SKM-1 (cell line): Measurements from ENCODE around the gene DPH3.
"Not testable (repeated sequence)": the region's sequence is repeated elsewhere in the genome, so short reads cannot be mapped to it uniquely, and the experiment has no call there.

Experiments used
- DNase-seq: peaks from one replicate; lab custom pipeline; 2025; ENCODE audit not compliant: unreplicated experiment; lab: John Stamatoyannopoulos, UW

The DPH3 gene

DNA sequence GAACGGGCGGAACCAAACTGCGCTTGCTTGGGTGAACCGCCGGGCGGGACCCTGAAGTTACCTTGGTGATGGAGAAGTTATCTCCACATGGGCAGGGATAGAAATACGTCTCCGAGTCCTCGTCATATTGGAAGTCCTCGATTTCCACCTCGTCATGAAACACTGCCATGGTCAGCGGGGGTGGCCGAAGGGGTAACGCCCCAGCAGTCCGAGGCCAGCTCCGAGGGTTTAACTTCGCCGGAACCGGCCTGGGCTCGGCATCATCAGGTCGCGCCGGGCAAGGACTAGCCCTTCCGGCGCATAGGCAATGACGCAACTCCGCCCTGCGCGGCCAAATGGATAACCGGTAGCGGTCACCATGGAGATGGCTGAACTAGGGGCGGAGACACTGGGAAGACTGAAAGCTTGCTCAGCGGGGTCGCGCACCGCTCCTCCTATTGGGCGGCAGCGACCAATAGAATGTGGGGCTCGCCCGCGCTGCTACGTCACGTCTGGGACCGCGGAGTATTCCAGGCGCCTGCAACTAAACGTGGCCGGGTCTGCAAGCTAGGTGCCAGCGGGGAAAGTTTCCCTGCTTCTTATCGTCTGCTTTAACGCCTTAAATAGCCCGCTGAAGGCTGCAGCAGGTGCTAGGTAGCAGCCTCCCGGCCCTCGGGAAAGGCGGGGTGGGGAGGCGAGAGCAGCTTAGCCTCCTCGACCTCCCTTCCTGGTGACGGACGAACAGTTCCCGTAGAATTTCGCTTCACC lies at the start of gene DPH3, which contains the start of gene OXNAD1:
Gene DPH3 (minus strand): TSS at position 236 of the 747 bp plus-strand sequence. CDS start 67 bp downstream, at position 169.
Gene OXNAD1 (plus strand): TSS at position 505 of the 747 bp plus-strand sequence. CDS start 5,741 bp downstream, outside the sequence.
- peak; percentile 95 for DNase-seq

DNA sequence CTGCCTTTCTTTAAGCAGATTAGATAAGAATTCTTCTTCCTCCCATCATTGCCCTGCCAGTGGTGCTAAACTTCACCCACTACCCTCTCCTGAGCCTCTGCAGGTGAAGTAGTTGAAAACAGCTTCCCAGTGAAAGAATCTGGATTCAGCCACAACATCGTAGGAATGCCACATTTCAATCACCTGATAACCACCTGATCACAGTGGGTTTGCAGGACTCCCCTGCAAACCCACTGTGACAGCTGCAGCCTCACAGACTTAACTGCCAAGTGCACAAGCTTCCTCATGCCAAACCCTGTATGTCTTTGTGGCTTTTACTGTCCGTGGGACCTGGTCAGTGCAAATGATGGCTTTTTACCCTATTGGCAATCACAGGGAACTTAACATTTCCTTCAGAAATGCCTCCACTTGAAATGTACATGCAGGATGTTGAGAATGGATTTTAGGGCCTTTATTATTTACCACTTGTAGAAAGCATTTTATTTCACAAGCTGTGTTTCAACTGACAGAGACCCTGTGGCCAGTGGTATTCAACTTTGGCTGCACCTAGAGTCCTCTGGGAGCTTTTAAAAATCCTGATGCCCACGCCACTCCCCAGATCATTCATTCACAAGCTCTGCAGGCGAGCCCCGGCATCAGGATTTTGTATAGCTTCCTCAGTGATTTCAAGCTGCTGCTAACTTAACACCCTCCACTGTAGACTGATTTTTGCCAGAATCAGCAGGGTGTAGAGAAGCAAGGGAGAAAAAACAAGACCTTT lies 49.3 kb upstream of the DPH3 start:
- DNase-seq = no peak

DNA sequence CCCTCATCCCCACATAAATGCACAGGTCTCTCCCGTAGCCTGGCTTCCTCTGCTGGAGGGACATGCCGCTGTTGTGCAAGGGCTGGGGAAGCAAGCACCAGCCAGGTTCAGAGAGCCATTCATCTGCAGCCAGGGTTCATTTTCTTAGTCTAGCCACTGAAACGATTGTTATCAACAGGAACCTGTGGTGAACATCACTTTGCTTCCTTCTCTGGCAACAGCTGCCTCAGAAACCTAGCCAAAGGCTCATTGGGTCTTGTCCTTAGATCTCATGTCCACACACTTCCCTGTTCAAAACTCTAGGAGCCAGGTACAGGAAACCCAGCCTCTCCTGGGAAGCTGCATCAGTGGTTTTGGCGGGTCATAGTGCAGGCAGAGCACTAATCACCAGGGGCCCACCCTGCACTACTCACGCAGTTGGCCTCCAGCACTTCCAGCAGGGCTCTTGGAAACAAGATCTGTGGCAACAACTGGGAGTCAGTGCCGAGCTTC lies 47.3 kb upstream of the DPH3 start:
- peak; percentile 34 for DNase-seq

DNA sequence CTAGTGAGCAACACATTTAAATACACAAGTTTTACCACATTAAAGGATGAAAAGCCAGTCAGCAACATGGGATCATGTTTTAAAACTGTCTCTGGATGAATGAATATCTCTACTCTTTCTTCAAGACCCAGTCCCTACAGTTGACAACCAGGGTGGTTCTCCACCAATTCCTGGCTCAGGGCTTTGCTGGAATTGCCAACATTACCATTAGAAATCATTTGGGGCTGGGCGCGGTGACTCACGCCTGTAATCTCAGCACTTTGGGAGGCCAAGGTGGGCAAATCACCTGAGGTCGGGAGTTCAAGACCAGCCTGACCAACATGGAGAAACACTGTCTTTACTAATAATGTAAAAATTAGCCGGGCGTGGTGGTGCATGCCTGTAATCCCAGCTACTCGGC lies 45.7 kb upstream of the DPH3 start:
- DNase-seq = not testable (repeated sequence)

DNA sequence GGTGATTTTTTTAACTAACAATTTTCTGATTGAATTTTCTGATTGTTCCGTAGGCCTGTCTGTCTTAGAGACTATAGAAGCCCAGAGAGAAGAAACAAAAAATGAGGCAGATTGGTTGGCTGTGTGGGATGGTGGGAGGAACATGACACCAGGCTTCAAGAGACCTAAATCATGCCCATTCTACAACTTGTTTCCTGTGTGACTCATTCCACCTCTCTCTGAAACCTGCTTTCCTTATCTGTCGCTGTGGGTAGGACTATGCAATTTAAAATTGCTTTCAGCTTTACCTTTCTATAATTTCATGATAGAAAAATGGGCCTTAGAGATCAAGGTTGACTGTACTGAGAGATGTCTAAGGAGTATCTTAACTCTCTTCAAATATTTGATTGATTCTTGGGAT lies 44.8 kb upstream of the DPH3 start:
- DNase-seq = no peak

DNA sequence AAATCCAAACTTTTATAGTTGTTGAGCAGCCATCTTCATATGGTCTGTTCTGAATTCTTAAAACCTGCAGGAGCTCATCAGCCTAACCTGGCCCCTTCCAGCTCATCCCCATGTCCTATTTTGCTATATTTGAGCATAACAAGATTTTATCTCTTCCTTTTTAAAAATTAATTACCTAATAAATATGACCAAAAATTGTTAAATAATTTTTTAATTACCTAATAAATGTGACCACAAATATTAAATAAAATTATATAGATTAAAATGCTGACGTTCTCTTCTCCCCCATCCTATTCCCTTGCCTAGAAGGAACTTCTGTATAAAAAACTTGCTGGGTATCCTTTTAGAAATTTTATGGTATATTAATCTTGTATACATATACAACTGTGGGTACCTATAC lies 44.0 kb upstream of the DPH3 start:
- DNase-seq = no peak

DNA sequence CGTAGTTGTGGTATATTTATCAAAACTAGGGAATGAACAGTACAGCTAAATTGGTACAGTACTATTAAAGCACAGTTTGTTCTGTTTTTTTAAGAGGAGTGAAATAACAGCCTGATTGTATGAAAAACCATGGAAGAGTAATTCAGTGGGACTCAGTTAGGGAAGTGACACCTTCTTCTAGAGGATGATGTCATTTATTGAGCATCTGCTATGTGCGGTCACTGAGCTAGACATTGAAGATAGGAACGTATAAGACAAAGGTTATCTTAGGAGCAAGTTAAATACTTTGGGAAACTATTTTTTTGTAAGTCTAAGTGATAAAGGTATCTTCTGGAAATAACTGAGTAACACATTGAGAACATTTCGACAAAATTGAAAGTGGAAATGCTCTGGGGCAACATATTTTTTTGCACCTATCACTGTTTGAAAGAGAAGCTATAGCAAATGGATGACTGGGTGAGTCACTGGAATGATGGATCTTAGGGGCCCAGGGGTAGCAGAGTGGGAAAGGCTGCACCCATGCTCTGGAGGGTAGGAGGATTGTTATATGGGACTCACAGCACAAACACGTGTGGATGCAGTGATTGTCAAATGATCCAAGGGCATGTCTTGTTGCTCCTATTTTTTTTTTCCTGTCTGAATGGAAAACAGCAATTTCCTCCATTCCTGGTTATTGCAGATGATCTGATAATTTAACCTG lies 43.2 kb upstream of the DPH3 start:
- no peak for DNase-seq

DNA sequence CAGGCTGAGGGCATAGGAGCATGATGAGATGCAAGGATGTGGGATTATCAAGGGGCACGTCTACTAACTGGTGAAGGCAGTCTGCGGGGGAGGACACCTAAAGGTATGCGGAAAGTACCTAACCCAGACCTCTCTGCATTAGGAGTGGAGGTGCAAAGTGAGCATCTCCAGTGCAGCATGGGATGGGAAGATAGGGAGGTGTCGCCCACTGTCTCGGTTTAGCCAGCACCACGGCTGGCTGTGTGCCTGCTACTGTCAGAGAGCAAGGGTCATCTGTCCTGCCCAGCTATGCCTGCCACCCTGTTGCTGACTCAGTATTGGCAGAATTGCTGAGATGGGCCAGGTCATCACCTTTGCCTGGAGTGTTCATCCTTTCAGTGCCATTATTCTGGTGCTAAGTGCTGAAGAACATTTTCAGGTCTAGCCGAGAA lies 40.4 kb upstream of the DPH3 start:
- DNase-seq = no peak

DNA sequence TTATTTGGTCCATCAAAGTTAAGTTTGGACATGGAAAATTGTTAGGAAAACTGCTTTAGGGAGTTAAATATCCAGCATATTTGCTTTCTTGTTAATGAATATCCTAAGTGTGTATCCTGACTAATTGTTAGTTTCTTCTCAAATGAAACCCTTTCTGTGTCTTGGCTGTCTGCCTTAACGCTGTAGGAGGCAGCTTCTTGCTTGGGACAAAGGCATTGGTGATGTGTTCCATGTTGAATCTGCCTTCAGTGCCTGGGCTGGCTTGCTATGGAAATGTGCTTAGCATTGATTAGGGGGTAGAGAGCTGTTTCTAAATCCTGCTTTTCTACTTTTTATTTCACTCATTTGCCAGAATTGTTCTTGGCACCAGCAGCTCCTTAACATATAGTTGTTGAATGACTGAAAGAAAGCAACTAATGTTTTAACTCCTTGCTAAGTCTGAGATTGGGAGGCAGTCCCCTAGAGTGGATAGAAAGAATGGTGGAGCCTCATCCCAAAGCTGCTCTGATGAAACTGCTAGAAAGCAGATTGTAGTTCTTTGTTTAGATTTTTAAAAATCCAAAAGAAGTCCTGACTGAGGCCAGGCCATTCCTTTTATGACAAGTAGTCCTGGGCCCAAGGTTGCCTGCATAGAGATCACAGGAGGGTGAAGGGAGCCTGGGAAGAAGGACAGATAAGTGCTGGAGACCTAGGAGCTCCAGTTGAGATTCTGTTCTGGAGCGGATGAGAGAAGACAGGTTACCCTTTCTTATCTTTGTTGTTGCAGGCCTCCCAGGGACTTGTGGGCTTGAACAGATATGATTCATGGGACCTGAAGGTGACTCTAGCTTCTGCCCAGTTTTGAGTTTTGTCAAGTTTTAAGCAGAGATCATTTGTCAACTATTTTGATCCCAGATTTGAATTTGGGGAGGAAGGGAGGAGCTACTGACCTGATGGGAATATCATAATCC lies 39.6 kb upstream of the DPH3 start:
- DNase-seq = no peak

DNA sequence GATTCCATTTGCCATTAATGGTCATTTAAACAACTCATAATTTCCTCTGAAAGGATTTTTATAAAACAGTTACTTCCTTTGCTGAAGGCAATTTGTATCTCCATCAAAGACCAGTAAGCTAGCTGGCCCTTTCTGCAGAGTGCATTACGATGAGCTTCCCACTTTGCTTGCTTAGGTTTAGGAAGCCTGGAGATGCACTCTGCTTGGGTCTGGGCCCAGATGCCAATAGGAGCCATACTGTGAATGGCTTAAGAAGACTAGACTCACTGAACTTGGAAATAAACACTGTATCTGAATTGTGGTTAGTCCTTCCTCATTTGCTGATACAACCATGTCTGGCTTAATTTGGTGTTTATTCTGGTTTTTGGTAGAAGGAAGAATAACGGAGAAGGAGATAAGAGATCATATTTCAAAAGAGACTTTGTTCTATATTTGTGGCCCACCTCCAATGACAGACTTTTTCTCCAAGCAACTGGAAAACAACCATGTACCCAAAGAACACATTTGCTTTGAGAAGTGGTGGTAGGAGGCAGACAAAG lies 38.4 kb upstream of the DPH3 start:
- no peak for DNase-seq

DNA sequence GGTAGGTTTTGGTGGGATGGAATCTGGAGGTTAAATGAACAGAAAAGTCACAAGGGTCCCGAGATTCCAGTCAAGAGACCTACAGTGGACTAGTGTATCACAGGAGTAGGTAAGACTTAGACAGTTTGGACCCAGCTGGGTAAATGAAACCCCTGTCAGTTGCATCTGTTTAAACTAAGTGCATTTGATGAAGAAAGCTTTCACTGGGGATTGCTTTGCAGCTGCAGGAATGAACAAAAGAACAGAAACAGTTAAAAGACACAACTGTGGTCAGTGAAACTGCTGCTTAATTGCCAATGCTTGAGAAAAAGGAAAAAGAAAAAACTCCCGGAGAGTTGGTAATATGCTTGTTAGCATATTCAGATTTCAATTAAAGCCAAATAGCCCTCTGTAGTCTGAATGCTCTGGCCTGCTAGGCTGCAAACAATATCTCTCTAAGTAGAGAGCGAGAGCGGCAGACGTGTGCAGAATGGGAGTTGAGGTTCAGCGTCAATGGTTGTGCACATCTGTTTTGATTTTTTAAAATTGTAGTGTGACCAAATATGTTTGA lies 37.4 kb upstream of the DPH3 start:
- DNase-seq = no peak

DNA sequence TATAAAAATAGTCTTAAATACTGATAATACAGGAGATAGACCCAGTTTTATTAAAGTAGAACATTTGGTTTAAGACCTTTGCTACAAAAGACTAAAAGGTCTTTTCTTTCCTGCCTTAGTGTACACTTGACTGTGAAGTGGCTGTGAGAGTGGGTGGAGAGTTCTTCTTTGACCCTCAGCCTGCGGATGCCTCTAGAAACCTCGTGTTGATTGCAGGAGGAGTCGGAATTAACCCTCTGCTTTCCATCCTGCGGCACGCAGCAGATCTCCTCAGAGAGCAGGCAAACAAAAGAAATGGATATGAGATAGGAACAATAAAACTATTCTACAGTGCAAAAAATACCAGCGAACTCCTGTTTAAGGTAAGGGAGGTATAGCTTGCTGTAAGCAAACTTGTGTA lies 36.8 kb upstream of the DPH3 start:
- DNase-seq = no peak

DNA sequence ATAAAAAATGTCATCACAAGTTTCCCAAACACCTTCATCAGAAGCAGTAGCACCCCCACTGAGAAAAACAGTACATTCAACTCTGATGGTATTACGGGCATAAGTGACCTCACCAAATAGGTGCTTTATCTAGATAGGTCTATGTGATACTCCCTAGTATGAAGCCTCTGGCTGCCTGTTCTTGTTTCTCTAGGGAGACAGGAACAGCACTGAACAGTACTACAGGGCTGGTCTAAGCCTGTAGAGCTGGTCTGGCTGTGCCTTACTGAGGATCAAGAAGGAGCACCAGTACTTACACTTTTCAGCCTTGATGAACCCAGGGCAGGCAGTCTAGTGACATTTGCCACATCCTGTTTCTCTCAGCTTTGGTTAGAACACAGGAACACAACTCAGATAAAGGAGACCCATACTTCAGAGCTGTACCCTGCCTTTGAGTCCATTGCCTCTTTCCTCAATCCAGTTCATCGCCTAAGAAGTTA lies 36.2 kb upstream of the DPH3 start:
- no peak for DNase-seq

DNA sequence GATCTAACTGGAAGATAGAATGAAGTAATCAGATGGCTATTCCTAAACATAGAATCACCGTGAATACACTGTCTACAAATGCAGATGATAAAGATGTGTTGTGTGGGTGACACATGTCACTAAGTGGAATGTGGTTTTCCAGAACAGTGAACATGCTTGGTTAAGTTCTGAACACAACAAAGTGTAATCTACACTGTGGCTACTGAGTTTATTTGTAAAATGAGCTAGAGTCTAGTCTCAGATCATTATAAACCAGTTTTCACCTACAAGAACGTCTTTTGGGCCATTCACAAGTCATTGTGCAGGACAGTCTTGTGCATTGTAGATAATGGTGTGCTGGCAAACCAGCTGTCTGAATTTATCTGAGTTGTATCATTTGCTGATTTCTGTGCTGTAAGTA lies 35.6 kb upstream of the DPH3 start:
- no peak for DNase-seq

DNA sequence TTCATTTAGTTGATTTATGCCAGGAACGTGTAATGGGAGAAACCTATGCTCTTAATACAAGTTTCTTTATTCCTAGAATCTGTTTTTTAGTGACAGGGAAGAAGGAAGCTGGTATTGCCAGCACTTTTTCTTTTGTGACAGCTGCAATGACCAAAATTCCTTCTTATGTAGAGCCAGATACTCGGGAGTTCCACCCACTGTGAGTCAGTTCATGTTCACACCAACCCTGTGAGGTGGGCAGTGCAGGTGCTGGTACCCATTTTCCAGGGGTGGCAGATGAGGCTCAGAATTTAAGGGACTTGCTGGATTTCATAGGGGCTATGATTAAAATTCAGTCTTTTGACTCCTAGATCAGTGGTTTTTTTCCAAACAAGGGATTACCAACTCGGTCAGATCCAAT lies 35.0 kb upstream of the DPH3 start:
- DNase-seq = no peak

DNA sequence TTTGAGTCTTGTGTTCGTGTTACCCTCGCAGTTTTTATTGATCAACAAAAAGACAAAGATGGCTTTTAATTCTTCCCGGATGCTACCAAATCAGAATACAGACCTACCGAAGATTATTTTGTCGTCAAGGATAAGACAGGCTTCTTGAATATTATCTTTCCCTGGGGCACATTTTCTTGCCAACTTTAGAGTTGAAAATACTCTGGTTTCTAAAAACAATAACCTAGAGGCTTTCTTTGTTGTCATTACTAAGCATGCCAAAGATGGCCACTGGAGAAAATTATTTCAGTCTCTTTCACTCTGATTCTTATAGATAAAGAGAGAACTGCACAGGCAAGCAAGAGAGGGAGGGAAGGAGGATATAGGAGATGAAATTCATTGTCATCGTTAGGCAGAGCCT lies 34.1 kb upstream of the DPH3 start:
- DNase-seq = no peak

DNA sequence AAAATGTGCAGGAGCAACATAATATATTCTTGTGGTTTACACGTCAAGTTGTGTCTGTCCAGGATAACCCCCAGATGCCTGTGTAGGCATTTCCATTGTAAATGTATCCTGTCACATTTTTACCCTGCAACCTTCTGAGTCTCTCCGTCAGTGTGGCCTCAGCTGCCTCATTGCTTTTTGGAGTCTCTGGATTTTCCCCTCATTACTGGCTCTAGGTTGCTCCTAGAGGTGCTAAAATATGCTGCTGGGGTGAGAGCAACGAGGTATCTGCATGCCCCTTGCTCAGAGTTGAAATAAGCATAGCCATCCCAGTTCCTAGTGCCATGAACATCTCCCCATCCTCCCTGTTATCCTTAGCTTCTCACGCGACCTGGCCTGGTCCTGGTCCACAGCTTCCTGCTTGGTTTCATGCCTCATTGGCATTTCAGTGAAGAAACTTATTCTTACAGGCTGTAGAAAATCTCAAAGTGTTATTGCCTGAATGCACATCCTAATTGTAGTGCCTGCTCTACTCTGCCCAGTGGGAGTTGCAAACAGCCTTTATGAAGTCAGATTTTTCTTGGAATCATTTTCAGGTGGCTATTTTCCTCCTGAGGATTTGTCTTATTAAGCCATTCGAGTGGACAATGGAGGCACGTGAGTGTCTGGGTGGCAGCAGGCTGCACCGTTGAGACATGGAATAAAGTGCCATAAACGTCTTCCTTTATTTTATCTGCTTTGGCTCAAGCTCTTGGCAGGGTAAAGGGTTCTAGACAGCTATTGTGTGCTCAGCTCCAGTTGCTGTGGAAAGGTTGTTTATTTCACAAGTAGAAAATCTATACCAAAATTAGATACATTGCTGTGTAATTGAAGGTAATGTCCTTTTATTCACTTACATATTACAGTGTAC lies 33.5 kb upstream of the DPH3 start:
- DNase-seq = no peak

DNA sequence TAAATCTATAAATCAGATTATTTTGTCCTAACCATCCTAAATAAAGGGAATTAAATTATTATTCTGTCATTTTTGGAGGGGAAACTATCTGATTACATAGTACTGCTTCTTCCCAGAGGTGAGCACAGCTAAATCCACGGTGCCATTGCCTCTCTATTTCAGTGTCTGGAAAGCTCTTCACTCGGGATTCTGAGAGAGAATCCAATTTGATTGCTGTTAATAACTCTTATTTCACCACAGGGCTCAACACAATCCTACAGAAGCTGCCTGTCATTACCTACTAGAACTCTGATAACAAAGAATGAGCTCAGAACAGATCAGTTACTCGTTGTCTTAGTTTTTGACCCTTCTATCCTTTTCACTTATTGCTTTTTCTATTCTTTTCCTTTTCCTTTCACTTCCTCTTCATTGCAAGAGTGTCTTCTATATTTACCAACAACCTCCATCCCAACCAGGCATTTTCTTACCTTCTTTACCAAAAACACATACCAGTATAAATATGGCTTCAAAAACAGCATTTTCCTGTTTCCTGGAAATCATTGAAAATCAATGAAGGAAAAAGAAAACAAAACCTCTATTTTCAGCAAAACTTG lies 30.7 kb upstream of the DPH3 start:
- DNase-seq = no peak
